ENCODE data around the gene LGALS3BP.
"Not testable (repeated sequence)": the region's sequence is repeated elsewhere in the genome, so short reads cannot be mapped to it uniquely, and the experiment has no call there.

Gene LGALS3BP

DNA sequence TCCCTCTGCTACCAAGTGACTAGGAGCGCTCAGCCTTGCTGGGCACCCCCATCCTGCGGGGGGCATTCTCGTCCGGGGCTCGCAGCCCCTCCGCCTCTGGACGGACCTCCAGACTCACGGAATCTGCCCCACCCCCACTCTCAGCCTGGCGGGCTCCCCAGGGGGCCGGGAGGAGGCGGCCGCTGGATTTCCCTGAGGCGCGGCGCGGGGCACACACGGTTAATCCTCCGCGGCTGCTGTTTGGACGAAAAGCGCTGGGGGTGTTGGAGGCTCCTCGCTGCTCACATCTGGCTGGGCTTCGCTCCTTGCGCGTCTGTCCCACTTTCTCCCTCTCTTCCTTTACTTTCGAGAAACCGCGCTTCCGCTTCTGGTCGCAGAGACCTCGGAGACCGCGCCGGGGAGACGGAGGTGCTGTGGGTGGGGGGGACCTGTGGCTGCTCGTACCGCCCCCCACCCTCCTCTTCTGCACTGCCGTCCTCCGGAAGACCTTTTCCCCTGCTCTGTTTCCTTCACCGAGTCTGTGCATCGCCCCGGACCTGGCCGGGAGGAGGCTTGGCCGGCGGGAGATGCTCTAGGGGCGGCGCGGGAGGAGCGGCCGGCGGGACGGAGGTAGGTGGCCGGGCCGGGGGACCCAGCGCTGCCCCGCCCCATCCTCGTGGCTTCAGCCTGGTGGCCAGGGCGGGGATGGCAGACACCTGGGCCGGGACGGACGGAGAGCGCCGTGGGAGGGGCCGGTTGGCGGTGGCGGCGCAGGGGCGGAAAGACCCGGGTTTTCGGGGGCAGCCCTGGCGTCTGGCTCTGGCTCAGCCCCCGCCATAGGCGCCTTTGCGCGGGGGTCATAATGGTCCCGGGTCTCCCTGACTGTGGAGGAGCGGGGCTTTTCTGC is 44.4 kb upstream of the LGALS3BP start, which contains the start of gene C1QTNF1:
TSS of gene C1QTNF1 (plus strand) at position 284 of the 886 bp plus-strand sequence. CDS start 19,800 bp downstream, outside the sequence.
- no peak for FAIRE-seq
- DNase-seq (ENCODE audit: insufficient read length, low spot score), result peak; percentile 62
- TF ChIP-seq POLR2AphosphoS5 (IDR thresholded peaks at IDR 0.05; ENCODE audit: low read depth, low read length) (no peak), POU2F2 (IDR thresholded peaks at IDR 0.05; ENCODE audit: low read depth, low read length) (no peak)

DNA sequence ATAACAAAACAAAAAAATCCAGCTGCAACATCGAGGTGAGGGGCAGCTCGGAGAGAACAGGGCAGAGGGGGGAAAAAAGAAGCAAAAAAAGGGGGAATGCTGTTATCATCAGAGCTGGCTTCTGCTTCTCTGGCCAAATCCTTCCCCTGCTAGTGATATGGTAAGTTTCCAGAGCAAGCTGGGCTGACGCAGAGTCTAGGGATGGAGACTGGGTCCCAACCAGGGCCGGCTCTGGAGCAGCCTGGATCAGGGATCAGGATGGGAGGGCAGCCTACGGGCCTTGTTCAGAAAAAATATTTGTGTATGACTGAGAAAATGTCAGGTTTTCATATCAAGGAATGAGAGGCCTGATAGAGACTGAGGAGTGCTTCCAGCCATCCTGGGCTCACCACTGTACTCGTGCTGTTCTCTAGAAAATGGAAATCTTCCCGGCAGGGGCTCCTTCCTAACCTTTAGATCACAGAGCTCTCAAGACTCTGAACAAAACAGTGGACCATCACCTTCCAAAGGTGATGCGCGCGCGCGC is 43.5 kb upstream of the LGALS3BP start:
- TF ChIP-seq SPI1 (IDR thresholded peaks at IDR 0.05; ENCODE audit: low read depth, low read length), result no peak
- TF ChIP-seq TAF1 (IDR thresholded peaks at IDR 0.05; ENCODE audit: low read depth, low read length), result no peak
- no peak for TF ChIP-seq POLR2A (IDR thresholded peaks at IDR 0.05; ENCODE audit: low read depth, low read length)
- DNase-seq (ENCODE audit: insufficient read length, low spot score) (no peak), FAIRE-seq (no peak)

DNA sequence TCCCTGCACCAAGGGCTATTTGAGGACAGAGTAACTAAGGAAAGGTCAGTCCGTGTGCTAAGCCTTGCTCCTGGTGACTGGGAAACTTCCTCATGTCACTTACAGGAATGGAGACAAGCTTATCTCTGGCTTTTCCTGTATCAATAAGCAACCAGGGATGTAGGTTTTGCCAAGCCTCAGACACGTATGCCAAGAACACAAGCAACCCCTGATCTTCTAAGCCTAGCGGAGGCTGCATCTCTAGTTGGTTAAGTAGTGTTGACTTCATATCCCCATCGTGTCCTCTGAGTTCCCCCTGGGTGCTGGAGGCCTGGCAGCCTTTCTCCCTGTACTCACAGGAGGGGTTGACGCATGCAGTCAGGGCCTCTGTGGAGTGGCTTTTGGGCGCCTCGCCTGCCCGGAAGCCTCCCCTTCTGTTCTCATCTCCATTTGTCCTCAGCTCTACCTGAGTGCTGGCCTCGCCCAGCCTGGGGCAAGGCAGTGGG is 42.8 kb upstream of the LGALS3BP start:
- TF ChIP-seq POLR2A (IDR thresholded peaks at IDR 0.05; ENCODE audit: low read depth, low read length) (no peak), POLR2AphosphoS5 (IDR thresholded peaks at IDR 0.05; ENCODE audit: low read depth, low read length) (no peak), PAX5 (IDR thresholded peaks at IDR 0.05; ENCODE audit: insufficient read depth, low read length, severe bottlenecking) (no peak), POU2F2 (IDR thresholded peaks at IDR 0.05; ENCODE audit: low read depth, low read length) (no peak), TAF1 (IDR thresholded peaks at IDR 0.05; ENCODE audit: low read depth, low read length) (no peak), SPI1 (IDR thresholded peaks at IDR 0.05; ENCODE audit: low read depth, low read length) (no peak)
- no peak for DNase-seq (ENCODE audit: insufficient read length, low spot score)
- FAIRE-seq, result no peak

DNA sequence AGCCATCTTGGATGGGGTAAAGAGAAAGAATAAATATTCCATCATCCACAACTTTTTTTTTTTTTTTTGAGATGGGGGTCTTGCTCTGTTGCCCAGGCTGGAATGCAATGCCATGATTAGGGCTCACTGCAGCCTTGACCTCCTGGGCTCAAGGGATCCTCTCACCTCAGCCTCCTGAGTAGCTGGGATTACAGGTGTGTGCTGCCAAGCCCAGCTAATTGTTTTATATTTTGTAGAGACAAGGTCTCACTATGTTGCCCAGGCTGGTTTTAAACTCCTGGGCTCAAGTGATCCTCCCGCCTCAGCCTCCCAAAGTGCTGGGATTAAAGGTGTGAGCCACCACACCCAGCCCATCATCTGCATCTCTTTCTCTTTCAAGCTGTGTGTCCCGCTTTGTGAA is 42.2 kb upstream of the LGALS3BP start:
- not testable (repeated sequence) for FAIRE-seq; DNase-seq (ENCODE audit: insufficient read length, low spot score)

DNA sequence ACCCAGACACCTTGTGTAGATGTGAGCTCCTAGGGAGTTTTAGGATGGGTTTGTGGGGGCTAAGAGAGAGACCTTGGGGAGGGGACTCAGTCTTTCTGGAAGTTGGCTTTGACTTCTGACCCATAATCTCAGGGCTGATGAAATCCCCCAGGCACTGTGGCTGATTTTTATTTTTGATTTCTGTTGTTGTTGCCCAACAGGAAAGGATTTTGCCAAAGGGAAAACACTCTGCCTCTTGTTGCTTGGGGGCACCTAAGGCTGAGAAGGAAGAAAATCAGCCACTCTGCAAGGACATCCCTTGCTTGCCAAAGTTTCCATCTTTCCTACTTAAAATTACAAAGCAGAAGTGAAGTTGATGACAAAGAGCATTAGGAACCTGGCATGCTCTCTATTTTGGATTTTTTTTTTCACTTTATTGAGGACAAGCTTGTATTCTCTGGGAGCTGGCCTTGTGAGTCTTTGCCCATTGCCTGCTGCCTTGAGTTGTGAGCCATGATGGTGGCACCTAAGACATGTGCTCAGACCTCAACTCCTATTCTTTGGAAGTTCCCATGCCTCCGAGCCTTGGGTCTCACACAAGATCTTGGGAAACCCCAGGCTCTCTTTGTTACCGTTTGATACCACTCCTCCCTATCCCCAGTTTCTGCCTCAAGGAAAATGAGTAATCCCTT is 41.0 kb upstream of the LGALS3BP start:
- FAIRE-seq (no peak), DNase-seq (ENCODE audit: insufficient read length, low spot score) (no peak)
- TF ChIP-seq POLR2A (IDR thresholded peaks at IDR 0.05; ENCODE audit: low read depth, low read length) (no peak), SPI1 (IDR thresholded peaks at IDR 0.05; ENCODE audit: low read depth, low read length) (no peak), TAF1 (IDR thresholded peaks at IDR 0.05; ENCODE audit: low read depth, low read length) (no peak), PAX5 (IDR thresholded peaks at IDR 0.05; ENCODE audit: insufficient read depth, low read length, severe bottlenecking) (no peak), POU2F2 (IDR thresholded peaks at IDR 0.05; ENCODE audit: low read depth, low read length) (no peak), POLR2AphosphoS5 (IDR thresholded peaks at IDR 0.05; ENCODE audit: low read depth, low read length) (no peak)

DNA sequence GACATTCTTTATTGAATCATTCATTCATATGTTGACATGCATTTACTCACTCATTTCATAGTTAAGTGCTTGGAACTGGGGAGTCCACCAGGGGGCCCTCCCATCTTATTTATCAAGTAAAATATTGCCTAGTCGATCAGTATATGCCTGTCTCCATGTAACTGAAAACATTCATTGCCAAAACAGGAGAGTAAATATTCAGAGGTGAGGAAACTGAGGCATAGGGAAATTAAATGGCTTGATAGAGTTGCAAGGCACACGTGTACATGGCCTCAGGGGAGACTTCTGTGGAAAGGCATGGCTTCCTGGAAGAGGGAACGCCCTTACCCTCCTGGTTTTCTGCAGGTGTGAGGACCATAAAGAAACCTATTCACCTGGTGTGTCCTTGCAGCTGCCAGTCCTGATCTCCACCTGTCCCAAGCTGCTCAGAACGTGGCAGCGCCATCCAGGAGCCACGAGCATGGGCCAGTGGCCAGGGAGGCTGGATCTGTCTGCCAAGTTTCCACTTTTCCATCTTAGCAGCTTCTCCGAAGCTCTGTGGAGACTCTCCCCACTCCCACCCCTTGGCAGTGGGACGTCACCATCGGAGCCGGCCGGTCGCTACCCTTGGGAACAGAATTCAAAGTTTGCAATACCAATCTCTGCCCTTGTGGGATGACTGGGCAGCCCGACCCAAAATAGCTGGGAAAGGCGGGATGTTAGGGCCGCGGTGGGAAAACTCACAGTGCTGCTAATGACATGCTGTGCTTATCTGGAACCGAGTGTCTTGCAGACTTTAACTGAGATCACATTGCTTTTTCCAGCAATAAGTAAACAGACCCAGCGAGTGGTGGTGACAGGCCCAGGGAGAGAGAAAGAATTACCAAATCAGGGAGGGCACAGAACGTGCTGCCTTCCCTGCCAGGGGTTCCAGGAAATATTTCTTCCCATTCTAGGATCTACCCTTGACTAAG is 40.2 kb upstream of the LGALS3BP start:
- FAIRE-seq, result no peak
- TF ChIP-seq TAF1 (IDR thresholded peaks at IDR 0.05; ENCODE audit: low read depth, low read length), result no peak
- TF ChIP-seq POLR2A (IDR thresholded peaks at IDR 0.05; ENCODE audit: low read depth, low read length), result no peak
- TF ChIP-seq POLR2AphosphoS5 (IDR thresholded peaks at IDR 0.05; ENCODE audit: low read depth, low read length), result no peak
- no peak for TF ChIP-seq POU2F2 (IDR thresholded peaks at IDR 0.05; ENCODE audit: low read depth, low read length)
- TF ChIP-seq SPI1 (IDR thresholded peaks at IDR 0.05; ENCODE audit: low read depth, low read length), result no peak
- no peak for TF ChIP-seq PAX5 (IDR thresholded peaks at IDR 0.05; ENCODE audit: insufficient read depth, low read length, severe bottlenecking)
- DNase-seq (ENCODE audit: insufficient read length, low spot score), result no peak

DNA sequence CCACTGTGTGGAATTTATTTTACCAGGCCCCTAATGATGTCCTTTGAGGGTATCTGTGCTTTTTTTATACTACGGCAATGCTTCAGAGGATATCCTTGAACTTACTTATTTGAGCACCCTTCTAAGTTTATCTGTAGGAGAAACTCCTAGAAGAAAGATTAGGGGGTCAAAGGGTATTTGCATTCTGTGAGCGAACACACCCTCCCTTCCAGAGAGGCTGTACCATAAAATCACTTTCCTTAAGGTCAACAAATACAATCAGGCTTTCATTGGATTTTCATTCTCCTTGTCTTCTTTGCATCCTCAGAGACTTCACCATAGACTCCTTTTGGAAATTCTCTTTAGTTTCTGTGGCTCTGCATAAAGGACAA is 39.5 kb upstream of the LGALS3BP start:
- no peak for TF ChIP-seq SPI1 (IDR thresholded peaks at IDR 0.05; ENCODE audit: low read depth, low read length)
- DNase-seq (ENCODE audit: insufficient read length, low spot score) (no peak), FAIRE-seq (no peak)

DNA sequence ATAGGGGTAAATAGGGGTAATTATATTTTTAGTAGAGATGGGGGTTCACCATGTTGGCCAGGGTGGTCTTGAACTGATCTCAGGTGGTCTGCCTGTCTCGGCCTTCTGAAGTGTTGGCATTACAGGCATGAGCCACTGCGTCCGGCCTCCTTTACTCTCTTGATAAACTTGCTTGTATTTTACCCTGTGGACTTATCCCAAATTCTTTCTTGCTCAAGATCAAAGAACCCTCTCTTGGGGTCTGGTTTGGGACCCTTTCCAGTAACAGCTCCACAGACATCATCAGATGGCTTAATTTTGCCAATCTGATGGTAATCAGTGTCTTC is 38.6 kb upstream of the LGALS3BP start:
- DNase-seq (ENCODE audit: insufficient read length, low spot score) (no peak), FAIRE-seq (no peak)
- TF ChIP-seq POU2F2 (IDR thresholded peaks at IDR 0.05; ENCODE audit: low read depth, low read length), result no peak
- no peak for TF ChIP-seq SPI1 (IDR thresholded peaks at IDR 0.05; ENCODE audit: low read depth, low read length)
- no peak for TF ChIP-seq TAF1 (IDR thresholded peaks at IDR 0.05; ENCODE audit: low read depth, low read length)
- no peak for TF ChIP-seq POLR2A (IDR thresholded peaks at IDR 0.05; ENCODE audit: low read depth, low read length)
- TF ChIP-seq PAX5 (IDR thresholded peaks at IDR 0.05; ENCODE audit: insufficient read depth, low read length, severe bottlenecking), result no peak
- no peak for TF ChIP-seq POLR2AphosphoS5 (IDR thresholded peaks at IDR 0.05; ENCODE audit: low read depth, low read length)

DNA sequence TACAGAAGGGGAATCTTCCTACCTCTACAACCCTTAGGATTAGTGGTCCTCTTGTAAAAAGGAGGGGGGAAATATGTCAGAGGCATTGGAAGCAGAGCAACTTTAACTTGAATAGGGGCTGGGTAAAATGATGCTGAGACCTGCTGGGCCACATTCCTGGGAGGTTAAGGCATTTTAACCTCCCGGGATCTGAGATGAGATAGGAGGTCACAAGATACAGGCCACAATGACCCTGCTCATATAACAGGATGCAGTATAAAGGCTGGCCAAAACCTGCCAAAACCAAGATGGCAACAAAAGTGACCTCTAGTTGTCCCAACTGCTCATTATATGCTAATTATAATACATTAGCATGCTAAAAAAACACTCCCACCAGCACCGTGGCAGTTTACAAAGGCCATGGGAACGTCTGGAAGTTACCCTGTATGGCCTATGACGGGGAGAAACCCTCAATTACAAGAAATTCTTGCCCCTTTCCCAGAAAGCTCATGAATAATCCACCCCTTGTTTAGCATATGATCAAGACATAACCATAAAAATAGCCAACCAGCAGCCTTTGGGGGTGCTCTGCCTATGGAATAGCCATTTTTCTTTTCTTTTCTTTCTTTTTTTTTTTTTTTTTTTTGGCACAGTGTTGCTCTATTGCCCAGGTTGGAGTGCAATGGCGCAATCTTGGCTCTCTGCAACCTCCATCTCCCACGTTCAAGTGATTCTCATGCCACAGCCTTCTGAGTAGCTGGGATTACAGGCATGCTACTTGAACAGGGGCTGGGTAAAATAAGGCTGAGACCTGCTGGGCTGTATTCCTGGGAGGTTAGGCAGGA is 38.0 kb upstream of the LGALS3BP start:
- TF ChIP-seq POU2F2 (IDR thresholded peaks at IDR 0.05; ENCODE audit: low read depth, low read length) (no peak), TAF1 (IDR thresholded peaks at IDR 0.05; ENCODE audit: low read depth, low read length) (no peak), PAX5 (IDR thresholded peaks at IDR 0.05; ENCODE audit: insufficient read depth, low read length, severe bottlenecking) (no peak), POLR2AphosphoS5 (IDR thresholded peaks at IDR 0.05; ENCODE audit: low read depth, low read length) (no peak), POLR2A (IDR thresholded peaks at IDR 0.05; ENCODE audit: low read depth, low read length) (no peak), SPI1 (IDR thresholded peaks at IDR 0.05; ENCODE audit: low read depth, low read length) (no peak)
- DNase-seq (ENCODE audit: insufficient read length, low spot score) (no peak), FAIRE-seq (no peak)

Data from GM12891 (cell line).